ENCODE results near the gene SP8. TPM values are rescaled to one million over a fixed set of nuclear protein-coding genes. Genes with fewer than 3 reads are reported as not detected.

SP8 gene
- total RNA-seq, 1 experiment from 2014 or later = 63.6 TPM

GRCh38 chr7:20784388-20785156 is 2.1 kb downstream of the SP8 start (continued):
- TF ChIP-seq IRF1 (CRISPR knock-in tag; IDR thresholded peaks at IDR 0.05) (peak; percentile 87; the same call in 1 of the 2 replicates), TP53 (CRISPR knock-in tag; IDR thresholded peaks at IDR 0.05) (peak; percentile 93), ZNF281 (CRISPR knock-in tag; IDR thresholded peaks at IDR 0.05) (peak; percentile 87; the same call in 1 of the 2 replicates), TEAD4 (CRISPR knock-in tag; IDR thresholded peaks at IDR 0.05) (0 out of 2 replicates have a peak, but pooled peaks have one; percentile 61), ETV6 (CRISPR knock-in tag; IDR thresholded peaks at IDR 0.05) (peak; percentile 72; the same call in 1 of the 2 replicates), CREB1 (CRISPR knock-in tag; IDR thresholded peaks at IDR 0.05) (peak; percentile 88; the same call in 1 of the 2 replicates), MAX (CRISPR knock-in tag; IDR thresholded peaks at IDR 0.05) (peak; percentile 90), NFYB (CRISPR knock-in tag; conservative IDR thresholded peaks at IDR 0.05; ENCODE audit: low read depth) (peak; percentile 55), ZNF219 (CRISPR knock-in tag; IDR thresholded peaks at IDR 0.05; ENCODE audit: borderline replicate concordance) (peak; percentile 75; the same call in 1 of the 2 replicates), ZNF416 (CRISPR knock-in tag; IDR thresholded peaks at IDR 0.05) (no peak), ZNF512 (CRISPR knock-in tag; IDR thresholded peaks at IDR 0.05; ENCODE audit: borderline replicate concordance) (no peak), ZNF263 (CRISPR knock-in tag; IDR thresholded peaks at IDR 0.05; ENCODE audit: low read depth) (peak; percentile 66; the same call in 1 of the 2 replicates)
- TF ChIP-seq, protein P1, sequence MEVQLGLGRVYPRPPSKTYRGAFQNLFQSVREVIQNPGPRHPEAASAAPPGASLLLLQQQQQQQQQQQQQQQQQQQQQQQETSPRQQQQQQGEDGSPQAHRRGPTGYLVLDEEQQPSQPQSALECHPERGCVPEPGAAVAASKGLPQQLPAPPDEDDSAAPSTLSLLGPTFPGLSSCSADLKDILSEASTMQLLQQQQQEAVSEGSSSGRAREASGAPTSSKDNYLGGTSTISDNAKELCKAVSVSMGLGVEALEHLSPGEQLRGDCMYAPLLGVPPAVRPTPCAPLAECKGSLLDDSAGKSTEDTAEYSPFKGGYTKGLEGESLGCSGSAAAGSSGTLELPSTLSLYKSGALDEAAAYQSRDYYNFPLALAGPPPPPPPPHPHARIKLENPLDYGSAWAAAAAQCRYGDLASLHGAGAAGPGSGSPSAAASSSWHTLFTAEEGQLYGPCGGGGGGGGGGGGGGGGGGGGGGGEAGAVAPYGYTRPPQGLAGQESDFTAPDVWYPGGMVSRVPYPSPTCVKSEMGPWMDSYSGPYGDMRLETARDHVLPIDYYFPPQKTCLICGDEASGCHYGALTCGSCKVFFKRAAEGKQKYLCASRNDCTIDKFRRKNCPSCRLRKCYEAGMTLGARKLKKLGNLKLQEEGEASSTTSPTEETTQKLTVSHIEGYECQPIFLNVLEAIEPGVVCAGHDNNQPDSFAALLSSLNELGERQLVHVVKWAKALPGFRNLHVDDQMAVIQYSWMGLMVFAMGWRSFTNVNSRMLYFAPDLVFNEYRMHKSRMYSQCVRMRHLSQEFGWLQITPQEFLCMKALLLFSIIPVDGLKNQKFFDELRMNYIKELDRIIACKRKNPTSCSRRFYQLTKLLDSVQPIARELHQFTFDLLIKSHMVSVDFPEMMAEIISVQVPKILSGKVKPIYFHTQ (CRISPR knock-in tag; IDR thresholded peaks at IDR 0.05) = no peak

- ChIA-PET POLR2A (interaction anchor here (0.7 to 1.6 kb wide), 2 partner anchors 8 to 10 kb away, joined by 3 to 6 read pairs; no protein-coding TSS in a partner anchor), CTCF (no interaction called here)
- TF ChIP-seq KAT7 (CRISPR knock-in tag; IDR thresholded peaks at IDR 0.05; ENCODE audit: borderline replicate concordance) (peak; percentile 34; the same call in 1 of the 2 replicates), AFF4 (CRISPR knock-in tag; IDR thresholded peaks at IDR 0.05; ENCODE audit: borderline replicate concordance) (0 out of 2 replicates have a peak, but pooled peaks have one; percentile 21), EMX1 (CRISPR knock-in tag; IDR thresholded peaks at IDR 0.05) (no peak), IRF2 (CRISPR knock-in tag; IDR thresholded peaks at IDR 0.05; ENCODE audit: borderline replicate concordance, low read depth) (no peak), MAX (CRISPR knock-in tag; IDR thresholded peaks at IDR 0.05) (0 out of 2 replicates have a peak, but pooled peaks have one; percentile 22)
- ATAC-seq (peak; percentile 23), DNase-seq (ENCODE audit: low spot score) (peak; percentile 43)
- peaks cover 60% of the 10 kb centered on the region for H3K4me1 Mint-ChIP-seq
- peak overlapping the region; percentile 99 for H3K27ac Mint-ChIP-seq
- H3K27me3 Mint-ChIP-seq (ENCODE audit: low read depth) = peaks cover 32% of the 10 kb centered on the region
- peak overlapping the region; percentile 83 for H3K4me3 Mint-ChIP-seq
- H3K36me3 Mint-ChIP-seq = peaks cover 11% of the 10 kb centered on the region
- no peaks in the 10 kb centered on the region for H3K9me3 Mint-ChIP-seq
Measured at GRCh38 chr7:20783700-20784387, 2.8 kb downstream of the SP8 start.

Data from WTC11 (cell line).